Mucosa of rectum (tissue), 2 donors: ENCODE measurements around the gene PPP1R7.
"Not testable (repeated sequence)": the region's sequence is repeated elsewhere in the genome, so short reads cannot be mapped to it uniquely, and the experiment has no call there.

Source experiments
- H3K27ac ChIP-seq, 2 donors: one replicate each; pipeline ENCODE4 v1.7.0; 2013; ENCODE audit warnings: inconsistent platforms in 2 of 2, low read depth in 2 of 2, low read length in 2 of 2
- H3K27me3 ChIP-seq, 2 donors: one replicate each; pipeline ENCODE4 v1.7.0; 2013; ENCODE audit warnings: low read length in 2 of 2; ENCODE audit not compliant: control insufficient read depth in 2 of 2, insufficient read depth in 2 of 2
- H3K36me3 ChIP-seq, 2 donors: one replicate each; pipeline ENCODE4 v1.7.0; 2013; ENCODE audit warnings: low read length in 2 of 2; ENCODE audit not compliant: control insufficient read depth in 2 of 2, insufficient read depth in 2 of 2
- H3K4me1 ChIP-seq, 2 donors: one replicate each; pipeline ENCODE4 v1.7.0; 2013; ENCODE audit warnings: low read length in 2 of 2, mild to moderate bottlenecking in 1 of 2; ENCODE audit not compliant: control insufficient read depth in 2 of 2, insufficient read depth in 2 of 2
- H3K4me3 ChIP-seq, 2 donors: one replicate each; pipeline ENCODE4 v1.7.0; 2013; ENCODE audit warnings: low read length in 2 of 2
- H3K9ac ChIP-seq, 2 donors: one replicate each; pipeline ENCODE4 v1.7.0; 2013; ENCODE audit warnings: low read length in 2 of 2, low read depth in 1 of 2, mild to moderate bottlenecking in 1 of 2
- H3K9me3 ChIP-seq, 2 donors: one replicate each; pipeline ENCODE4 v1.7.0; 2013; ENCODE audit warnings: low read length in 2 of 2; ENCODE audit not compliant: control insufficient read depth in 2 of 2
- donor health status: healthy.
- donor health status: Normal muscosa, but diverticular disease.

The PPP1R7 gene

DNA sequence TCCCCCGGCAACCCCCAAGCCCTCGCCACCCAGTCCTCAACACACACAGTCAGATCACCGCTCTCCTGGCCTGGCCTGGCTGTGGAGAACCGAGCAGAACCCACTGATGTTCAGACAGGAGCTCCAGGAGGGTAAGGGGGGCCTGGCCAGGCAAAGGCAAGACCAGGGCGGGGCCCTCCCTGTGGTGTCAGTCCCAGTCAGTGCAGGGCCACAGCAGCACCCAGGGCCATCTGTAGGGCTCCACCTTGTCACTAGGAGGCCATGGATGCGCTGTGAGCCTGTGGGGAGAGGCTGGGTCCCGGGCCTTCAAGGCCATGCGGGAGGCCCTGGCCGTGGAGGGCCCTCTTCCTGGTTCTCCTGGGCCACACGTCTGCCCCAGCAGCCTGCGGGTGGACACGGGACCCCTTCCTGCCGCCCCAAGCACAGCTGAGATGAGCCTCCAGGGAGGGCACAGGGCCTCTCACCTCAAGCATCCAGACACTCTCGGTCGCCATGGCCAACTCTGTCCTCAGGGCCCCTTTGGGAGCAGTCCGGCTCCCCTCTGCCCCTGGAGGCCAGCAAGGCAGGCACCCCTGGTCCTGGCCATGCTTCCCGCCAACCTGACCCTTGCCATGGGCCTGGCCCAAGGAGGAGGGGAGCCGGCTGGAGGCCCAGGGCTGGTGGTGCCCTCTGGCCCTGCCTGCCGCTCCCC, 40.2 kb downstream of the PPP1R7 start:
- Histone ChIP-seq H3K4me1 (peaks cover 5 to 6% of the 10 kb centered on the region in 2 donors), H3K27me3 (no peaks in the 10 kb centered on the region), H3K27ac (peak overlapping the region; percentile 37 to 65), H3K4me3 (no peak overlapping the region), H3K36me3 (no peaks in the 10 kb centered on the region), H3K9me3 (no peaks in the 10 kb centered on the region), H3K9ac (no peak overlapping the region)

DNA sequence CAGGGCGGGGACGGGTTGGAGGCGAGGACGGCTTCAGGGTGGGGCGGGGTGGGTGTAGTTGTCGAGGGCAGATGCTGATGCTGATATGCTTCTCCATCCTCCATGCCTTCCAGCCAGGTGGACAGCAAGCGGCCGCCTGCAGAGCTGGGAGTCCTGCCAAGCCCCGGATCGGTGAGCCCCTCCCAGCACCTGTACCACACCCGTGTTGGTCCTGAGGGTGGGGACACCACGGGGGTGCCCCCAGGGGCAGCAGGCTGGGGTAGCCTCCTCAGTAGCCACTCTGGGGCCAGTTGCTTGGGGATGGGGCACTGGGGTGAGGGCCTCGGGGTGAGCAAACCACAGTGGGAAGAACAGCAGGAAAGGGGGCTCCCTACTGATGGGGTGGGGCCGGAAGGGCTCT, 40.8 kb downstream of the PPP1R7 start:
- H3K4me3 ChIP-seq: no peak overlapping the region
- H3K27me3 ChIP-seq: no peaks in the 10 kb centered on the region
- peaks cover 5 to 6% of the 10 kb centered on the region in 2 donors for H3K4me1 ChIP-seq
- no peak overlapping the region for H3K9ac ChIP-seq
- H3K27ac ChIP-seq: peak overlapping the region in 1 of 2 donors; percentile 65
- H3K9me3 ChIP-seq: no peaks in the 10 kb centered on the region
- H3K36me3 ChIP-seq: no peaks in the 10 kb centered on the region

DNA sequence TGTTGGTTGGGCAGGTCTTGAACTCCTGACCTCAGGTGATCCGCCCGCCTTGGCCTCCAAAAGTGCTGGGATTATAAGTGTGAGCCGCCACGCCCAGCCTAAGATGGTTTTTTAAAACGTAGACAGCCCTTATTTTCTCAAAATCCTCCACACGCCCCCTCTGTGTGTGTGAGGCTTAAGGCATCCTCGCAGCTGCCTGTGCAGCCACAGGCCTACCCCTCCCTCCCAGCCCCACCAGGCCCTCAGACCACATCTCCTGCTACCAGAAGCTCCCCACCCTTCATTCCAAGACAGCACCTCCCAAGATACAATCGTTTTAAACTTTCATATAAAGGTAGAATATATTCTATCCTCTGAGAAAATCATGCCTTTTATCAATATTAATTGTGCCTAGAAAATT, 43.0 kb downstream of the PPP1R7 start:
- Histone ChIP-seq H3K9ac (no peak overlapping the region), H3K27ac (no peak overlapping the region), H3K4me1 (peaks cover under 1 to 4% of the 10 kb centered on the region in 2 donors), H3K27me3 (no peaks in the 10 kb centered on the region), H3K36me3 (no peaks in the 10 kb centered on the region), H3K4me3 (no peak overlapping the region), H3K9me3 (no peaks in the 10 kb centered on the region)

DNA sequence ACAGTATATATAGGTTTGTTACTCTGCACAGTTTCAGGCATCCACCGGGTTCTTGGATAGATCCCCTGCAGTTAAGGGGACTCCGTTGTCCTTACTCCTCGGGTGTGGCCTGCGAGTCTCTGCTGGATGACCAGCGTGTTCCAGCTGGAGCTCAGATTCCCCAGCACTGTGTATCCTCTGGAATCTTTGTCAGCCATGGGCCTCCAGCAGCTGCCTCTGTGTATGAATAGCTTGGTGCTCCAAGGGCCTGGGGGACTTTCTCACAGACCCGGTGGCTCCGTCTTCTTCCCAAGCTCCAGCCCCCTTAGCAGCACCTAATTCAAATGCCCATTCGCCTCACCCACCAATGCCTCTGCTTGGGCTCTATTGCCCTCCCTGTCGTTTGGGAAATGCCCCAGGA, 44.5 kb downstream of the PPP1R7 start:
- Histone ChIP-seq H3K27ac (no peak overlapping the region), H3K27me3 (no peaks in the 10 kb centered on the region), H3K9me3 (no peaks in the 10 kb centered on the region), H3K36me3 (no peaks in the 10 kb centered on the region), H3K9ac (no peak overlapping the region), H3K4me3 (no peak overlapping the region), H3K4me1 (peaks cover 0 to 2% of the 10 kb centered on the region in 2 donors)

DNA sequence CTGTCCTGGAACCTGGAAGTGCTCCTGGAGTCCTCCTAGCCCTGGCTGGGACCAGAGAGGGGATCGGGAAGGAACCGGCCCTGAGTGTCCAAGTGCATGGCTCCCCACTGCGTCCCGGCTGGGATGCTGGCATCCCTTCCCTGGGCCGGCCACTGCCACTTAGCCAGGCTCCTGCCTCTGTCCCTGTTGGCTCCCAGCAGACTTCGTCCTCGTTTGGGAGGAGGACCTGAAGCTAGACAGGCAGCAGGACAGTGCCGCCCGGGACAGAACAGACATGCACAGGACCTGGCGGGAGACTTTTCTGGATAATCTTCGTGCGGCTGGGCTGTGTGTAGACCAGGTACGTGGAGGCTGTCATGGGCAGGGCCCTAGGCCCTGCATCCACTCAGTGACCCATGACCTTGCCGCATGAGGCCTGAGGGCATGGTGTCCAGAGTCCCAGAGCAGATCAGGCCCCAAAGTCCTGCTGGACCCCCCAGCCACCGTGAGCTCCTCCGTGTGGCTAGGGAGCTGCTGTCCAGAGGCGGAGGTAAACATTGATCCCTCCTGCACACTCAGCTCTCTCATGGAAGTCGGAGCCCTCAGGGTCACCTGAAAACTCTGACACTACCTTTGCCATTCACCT, 45.4 kb downstream of the PPP1R7 start:
- Histone ChIP-seq H3K4me3 (no peak overlapping the region), H3K4me1 (peaks cover 0 to 2% of the 10 kb centered on the region in 2 donors), H3K9me3 (no peaks in the 10 kb centered on the region), H3K27me3 (no peaks in the 10 kb centered on the region), H3K9ac (no peak overlapping the region), H3K36me3 (no peaks in the 10 kb centered on the region), H3K27ac (no peak overlapping the region)

DNA sequence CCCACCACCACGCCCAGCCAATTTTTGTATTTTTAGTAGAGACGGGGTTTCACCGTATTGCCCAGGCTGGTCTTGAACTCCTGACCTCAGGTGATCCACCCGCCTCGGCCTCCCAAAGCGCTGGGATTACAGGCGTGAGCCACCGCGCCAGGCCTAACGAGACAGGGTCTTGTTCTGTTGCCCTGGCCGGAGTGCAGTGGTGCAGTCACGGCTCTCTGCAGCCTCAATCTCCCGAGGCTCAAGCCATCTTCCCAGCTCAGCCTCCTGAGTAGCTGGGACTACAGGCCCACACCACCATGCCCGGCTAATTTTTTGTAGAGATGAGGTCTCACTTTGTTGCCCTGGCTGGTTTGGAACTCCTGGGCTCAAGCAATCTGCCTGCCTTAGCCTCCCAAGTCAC, 47.0 kb downstream of the PPP1R7 start:
- not testable (repeated sequence) for H3K9ac ChIP-seq, H3K9me3 ChIP-seq, H3K4me3 ChIP-seq, H3K4me1 ChIP-seq, H3K36me3 ChIP-seq, H3K27me3 ChIP-seq, H3K27ac ChIP-seq

DNA sequence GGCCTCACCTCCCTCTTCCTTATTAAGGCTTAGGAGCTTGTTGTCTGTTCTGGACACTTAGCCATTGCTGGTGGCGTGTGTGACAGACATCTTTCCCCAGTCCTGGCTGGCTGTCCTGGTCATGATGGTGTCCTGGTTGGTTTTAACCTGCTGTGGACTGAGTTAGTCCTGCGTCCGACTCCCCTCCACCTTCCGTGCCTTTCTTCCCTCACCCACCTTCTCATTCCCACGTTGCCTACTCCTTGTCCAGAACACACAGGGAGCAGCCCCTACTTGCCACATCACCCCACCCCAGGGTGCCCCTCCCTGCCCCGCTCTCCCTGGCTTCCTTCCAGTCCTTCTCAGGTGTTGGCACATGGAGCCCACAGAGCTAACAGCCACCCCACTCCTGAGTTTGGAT, 47.7 kb downstream of the PPP1R7 start:
- Histone ChIP-seq H3K4me3 (no peak overlapping the region), H3K36me3 (no peaks in the 10 kb centered on the region), H3K9ac (no peak overlapping the region), H3K4me1 (peaks cover 0 to 2% of the 10 kb centered on the region in 2 donors), H3K9me3 (no peaks in the 10 kb centered on the region), H3K27ac (no peak overlapping the region), H3K27me3 (no peaks in the 10 kb centered on the region)

DNA sequence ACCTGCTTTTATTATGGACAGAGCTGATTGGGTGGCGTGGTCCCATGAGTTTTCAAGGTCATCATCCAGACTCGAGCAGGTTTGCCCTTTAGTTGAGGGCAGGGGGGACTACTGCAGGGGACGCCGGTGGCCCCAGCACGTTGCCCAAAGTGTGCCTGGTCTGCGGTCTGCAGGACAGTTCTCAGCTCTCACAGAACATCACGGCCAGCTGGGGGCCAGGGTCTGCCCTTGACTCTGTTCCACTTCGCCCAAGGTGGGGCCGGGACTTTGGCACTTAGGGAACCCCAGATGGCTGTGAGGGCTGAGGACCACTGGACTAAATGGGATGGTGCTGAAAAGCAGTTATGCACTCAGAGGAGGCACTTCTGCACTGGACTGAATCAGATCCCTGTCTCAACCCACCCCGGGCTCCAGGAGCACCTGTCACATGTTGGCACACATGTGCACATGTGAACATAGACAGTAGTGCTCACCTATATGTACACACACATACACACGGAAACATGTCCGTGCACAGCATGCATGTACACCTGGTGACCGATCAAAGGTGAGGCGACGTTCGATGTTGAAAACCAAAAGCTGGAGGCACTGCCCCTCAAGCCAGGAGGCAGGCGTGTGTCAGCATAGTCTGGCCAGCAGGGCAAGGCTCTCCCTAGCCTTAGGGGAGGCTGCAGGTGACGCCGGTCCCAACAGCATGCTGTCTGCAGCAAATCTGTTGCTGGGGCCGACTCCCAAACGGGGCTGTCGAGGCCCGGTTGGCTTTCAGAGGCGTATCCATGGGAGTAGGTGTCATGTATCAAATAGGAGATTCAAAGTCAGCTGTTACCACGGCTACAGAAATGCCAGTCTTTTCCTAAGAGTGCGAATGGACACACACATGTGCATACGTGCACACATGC, 48.4 kb downstream of the PPP1R7 start:
- Histone ChIP-seq H3K4me3 (no peak overlapping the region), H3K27me3 (no peaks in the 10 kb centered on the region), H3K9ac (no peak overlapping the region), H3K4me1 (peaks cover 0 to 2% of the 10 kb centered on the region in 2 donors), H3K9me3 (no peaks in the 10 kb centered on the region), H3K27ac (no peak overlapping the region), H3K36me3 (no peaks in the 10 kb centered on the region)

DNA sequence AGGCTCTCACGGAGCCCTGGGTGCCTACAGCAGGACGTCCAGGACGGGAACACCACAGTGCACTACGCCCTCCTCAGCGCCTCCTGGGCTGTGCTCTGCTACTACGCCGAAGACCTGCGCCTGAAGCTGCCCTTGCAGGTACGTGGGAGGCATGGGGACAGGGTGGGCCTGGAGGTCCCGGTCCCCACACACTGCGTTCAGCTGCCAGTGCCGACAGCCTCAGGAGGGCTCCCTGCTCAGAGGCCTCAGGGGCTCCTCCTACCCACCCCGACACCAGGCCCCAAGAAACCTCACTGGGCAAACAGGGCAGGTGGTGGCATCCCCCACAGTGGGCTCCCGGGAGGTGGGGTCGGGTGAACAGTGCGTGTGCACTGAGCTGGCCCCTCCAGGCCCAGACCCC, 49.0 kb downstream of the PPP1R7 start:
- H3K27me3 ChIP-seq: no peaks in the 10 kb centered on the region
- H3K4me3 ChIP-seq: no peak overlapping the region
- peaks cover 0 to 2% of the 10 kb centered on the region in 2 donors for H3K4me1 ChIP-seq
- H3K9ac ChIP-seq: no peak overlapping the region
- H3K9me3 ChIP-seq: no peaks in the 10 kb centered on the region
- no peak overlapping the region for H3K27ac ChIP-seq
- no peaks in the 10 kb centered on the region for H3K36me3 ChIP-seq
